Psoas muscle (tissue), 8 donors: ENCODE data around the gene BOK. TPM values are rescaled to one million over a fixed set of nuclear protein-coding genes. Genes with fewer than 3 reads are reported as not detected.

ENCODE experiments used
- ATAC-seq, 4 donors: fragments of 200-7000 bp; cut with Tn5 transposase; one replicate each; pipeline ENCODE4 v1.9.1; 2020; ENCODE audit warnings: moderate library complexity in 3 of 4, mild to moderate bottlenecking in 2 of 4
- DNase-seq, 2 donors: peaks; one replicate each; pipeline ENCODE4 v3.0.0-alpha.2; 2020
- H3K27ac ChIP-seq: fragments of 200-600 bp; one replicate; pipeline ENCODE4 v1.8.0; 2022
- H3K27me3 ChIP-seq, 3 donors: fragments of 200-600 bp in 1 of 3; one replicate each; pipeline versions ENCODE4 v1.6.1 to v1.8.0; 2013 to 2022; ENCODE audit warnings: low read length in 2 of 3, mild to moderate bottlenecking in 2 of 3, moderate library complexity in 1 of 3; ENCODE audit not compliant: insufficient read depth in 3 of 3
- H3K36me3 ChIP-seq, 2 donors: fragments of 200-600 bp in 1 of 2; one replicate each; pipeline versions ENCODE4 v1.6.1 to v1.8.0; 2013 to 2022; ENCODE audit warnings: low read depth in 1 of 2, mild to moderate bottlenecking in 1 of 2, moderate library complexity in 1 of 2; ENCODE audit not compliant: insufficient read depth in 1 of 2
- H3K4me1 ChIP-seq: fragments of 200-600 bp; one replicate; pipeline ENCODE4 v1.8.0; 2022
- H3K4me3 ChIP-seq: fragments of 200-600 bp; one replicate; pipeline ENCODE4 v1.8.0; 2022; ENCODE audit warnings: mild to moderate bottlenecking
- H3K9me3 ChIP-seq: fragments of 200-600 bp; one replicate; pipeline ENCODE4 v1.8.0; 2022
- WGBS, 3 donors: extraction: QIAGEN DNeasy Blood & Tissue Kit; methylation state at CpG; one replicate each; pipeline versions ENCODE4 v1.1.6 to v1.1.7; 2013; 5-methylcytosine and 5-hydroxymethylcytosine counted together
- intact Hi-C, 2 donors: fragments of 100-400 bp; cut with DNase I; formaldehyde crosslinking; loops; one replicate each; pipeline versions ENCODE4 v1.11.0 to v1.14.2; 2022
- polyA plus RNA-seq, 3 donors: library from polyadenylated mRNA; stranded (reverse); fragments of 200-250 nt; gene quantifications; one replicate each; pipeline ENCODE4 v1.2.3, GENCODE V29; 2013
- total RNA-seq, 4 donors: library from RNA; stranded (reverse); fragmentation: NEBNext Ultra II Directional in 2 of 4; extraction: Animal tissue kit (Norgen Biotek cat#: 25700) in 2 of 4; gene quantifications; one replicate each; pipeline versions ENCODE4 v1.2.1 to v1.2.4, GENCODE V29; 2021 to 2023
- TF ChIP-seq, protein P1 (sequence below): fragments of 200-600 bp; IDR thresholded peaks from one replicate; pipeline ENCODE4 v1.8.0; 2022; ENCODE audit warnings: antibody characterized with exemption
- donor health status: healthy with polysubstance abuse.
- donor health status: DM: no; HTN: no; CAD: no; lungs with moderate emphysema.
- donor health status: Bipolar disorder and iron deficiency.
- donor health status: healthy.
- donor health status: DM: yes; HTN: yes; CAD: no.
- donor health status: DM: no; HTN: no; CAD: no.
- donor health status: DM: no; HTN: no; CAD: no.
- donor health status: DM: yes; HTN: yes; CAD: no.

Gene BOK
- total and polyA plus RNA-seq, 7 donors, result 1.3 to 12.8 (median 3.6) TPM

GRCh38 chr2:241560162-241560882, 1.8 kb downstream of the BOK start:
- Histone ChIP-seq H3K4me1 (peaks cover 14% of the 10 kb centered on the region), H3K36me3 (no peaks in the 10 kb centered on the region), H3K4me3 (peak overlapping the region; percentile 70), H3K27me3 (peaks cover 0 to 49% (median 13%) of the 10 kb centered on the region in 3 donors), H3K27ac (no peak overlapping the region), H3K9me3 (peaks cover 5% of the 10 kb centered on the region)
- intact Hi-C loops, result no loop called here
- ATAC-seq (no peak), DNase-seq (no peak)
- 59 to 71% (median 63%) methylated on average over 18 of the region's 18 CpGs for WGBS, 3 donors
- TF ChIP-seq, protein P1, sequence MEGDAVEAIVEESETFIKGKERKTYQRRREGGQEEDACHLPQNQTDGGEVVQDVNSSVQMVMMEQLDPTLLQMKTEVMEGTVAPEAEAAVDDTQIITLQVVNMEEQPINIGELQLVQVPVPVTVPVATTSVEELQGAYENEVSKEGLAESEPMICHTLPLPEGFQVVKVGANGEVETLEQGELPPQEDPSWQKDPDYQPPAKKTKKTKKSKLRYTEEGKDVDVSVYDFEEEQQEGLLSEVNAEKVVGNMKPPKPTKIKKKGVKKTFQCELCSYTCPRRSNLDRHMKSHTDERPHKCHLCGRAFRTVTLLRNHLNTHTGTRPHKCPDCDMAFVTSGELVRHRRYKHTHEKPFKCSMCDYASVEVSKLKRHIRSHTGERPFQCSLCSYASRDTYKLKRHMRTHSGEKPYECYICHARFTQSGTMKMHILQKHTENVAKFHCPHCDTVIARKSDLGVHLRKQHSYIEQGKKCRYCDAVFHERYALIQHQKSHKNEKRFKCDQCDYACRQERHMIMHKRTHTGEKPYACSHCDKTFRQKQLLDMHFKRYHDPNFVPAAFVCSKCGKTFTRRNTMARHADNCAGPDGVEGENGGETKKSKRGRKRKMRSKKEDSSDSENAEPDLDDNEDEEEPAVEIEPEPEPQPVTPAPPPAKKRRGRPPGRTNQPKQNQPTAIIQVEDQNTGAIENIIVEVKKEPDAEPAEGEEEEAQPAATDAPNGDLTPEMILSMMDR, result no peak

DNA sequence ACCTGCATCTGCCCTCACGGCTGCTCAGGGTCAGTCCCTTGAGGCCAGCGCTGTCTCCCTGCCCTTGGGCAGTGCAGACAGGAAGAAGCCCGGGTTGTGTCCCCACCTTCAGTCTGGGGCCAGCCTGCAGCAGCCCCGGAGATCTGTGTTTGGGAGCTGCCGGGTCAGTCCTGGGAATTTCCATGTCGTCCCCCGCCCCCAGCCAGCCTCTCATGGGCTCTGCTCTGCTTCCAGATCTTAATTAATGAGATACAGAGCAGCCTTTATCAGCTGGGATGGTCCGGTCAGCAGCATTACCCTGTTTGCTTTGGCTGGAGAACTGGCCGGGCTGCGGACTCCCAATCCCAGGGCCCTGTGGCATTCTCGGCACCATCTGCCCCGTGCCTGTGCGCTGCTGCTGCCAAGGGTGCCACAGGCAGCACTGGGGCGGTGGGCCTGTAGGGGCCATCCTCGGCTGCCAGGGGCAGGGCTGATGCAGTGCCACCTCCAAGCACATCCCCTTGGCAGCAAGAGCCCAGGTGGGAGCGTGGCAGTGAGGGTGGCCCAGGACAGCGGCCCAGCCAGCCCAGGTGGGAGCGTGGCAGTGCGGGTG, 2.4 kb downstream of the BOK start:
- Histone ChIP-seq H3K27ac (no peak overlapping the region), H3K36me3 (no peaks in the 10 kb centered on the region), H3K9me3 (peaks cover 5% of the 10 kb centered on the region), H3K27me3 (peaks cover 0 to 47% (median 13%) of the 10 kb centered on the region in 3 donors), H3K4me3 (no peak overlapping the region), H3K4me1 (peaks cover 11% of the 10 kb centered on the region)
- ATAC-seq (no peak), DNase-seq (no peak)
- WGBS, 3 donors, result 39 to 69% (median 54%) methylated on average over 16 to 19 of the region's 19 CpGs
- TF ChIP-seq, protein P1, result no peak
- intact Hi-C loops, result no loop called here

- Histone ChIP-seq H3K27me3 (peaks cover 0 to 39% (median 13%) of the 10 kb centered on the region in 3 donors), H3K4me1 (peaks cover 11% of the 10 kb centered on the region), H3K9me3 (no peaks in the 10 kb centered on the region), H3K27ac (no peak overlapping the region), H3K36me3 (no peaks in the 10 kb centered on the region), H3K4me3 (no peak overlapping the region)
- peak; percentile 61 to 63 for DNase-seq
- TF ChIP-seq, protein P1, result no peak
- 38 to 50% (median 38%) methylated on average over 16 to 18 of the region's 18 CpGs for WGBS, 3 donors
- ATAC-seq, result peak; percentile 42 to 52 (median 43)
- intact Hi-C loops, result no loop called here
Measured at GRCh38 chr2:241561832-241562231, 3.3 kb downstream of the BOK start.

DNA sequence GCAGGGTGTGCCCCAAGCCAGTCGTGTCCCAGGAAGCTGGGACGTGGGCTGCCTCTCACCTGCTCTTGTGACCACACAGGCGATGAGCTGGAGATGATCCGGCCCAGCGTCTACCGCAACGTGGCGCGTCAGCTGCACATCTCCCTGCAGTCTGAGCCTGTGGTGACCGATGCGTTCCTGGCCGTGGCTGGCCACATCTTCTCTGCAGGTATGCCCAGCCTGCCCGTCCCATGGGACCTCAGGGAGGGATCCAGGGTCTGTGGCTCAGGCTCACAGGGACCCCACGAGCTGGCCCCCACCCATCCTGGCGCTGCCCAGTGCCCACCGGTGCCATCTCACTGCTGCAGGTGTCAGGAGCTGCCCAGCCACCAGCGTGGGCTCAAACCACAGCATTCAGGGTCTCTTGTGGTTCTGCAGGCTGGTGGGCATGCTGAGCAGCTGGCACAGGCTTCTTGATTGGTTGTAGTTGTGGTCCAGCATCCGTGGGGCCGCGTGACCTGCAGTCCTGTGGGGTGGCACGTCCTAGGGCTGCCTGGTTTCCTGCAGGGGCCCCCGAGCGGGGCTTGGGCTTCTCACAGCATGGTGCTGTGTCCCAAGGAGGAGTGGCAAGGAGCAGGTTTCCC, 3.8 kb downstream of the BOK start:
- intact Hi-C loops, result no loop called here
- peaks cover 0 to 33% (median 11%) of the 10 kb centered on the region in 3 donors for H3K27me3 ChIP-seq
- ATAC-seq, result no peak
- DNase-seq, result peak in 1 of 2 donors; percentile 42
- no peaks in the 10 kb centered on the region for H3K36me3 ChIP-seq
- H3K4me3 ChIP-seq, result no peak overlapping the region
- H3K4me1 ChIP-seq, result peaks cover 11% of the 10 kb centered on the region
- TF ChIP-seq, protein P1, result no peak
- H3K27ac ChIP-seq, result no peak overlapping the region
- 85 to 92% (median 88%) methylated on average over 20 to 23 of the region's 23 CpGs for WGBS, 3 donors
- no peaks in the 10 kb centered on the region for H3K9me3 ChIP-seq
